CD4-positive, alpha-beta T cell treated with Interleukin-12 subunit alpha and Interleukin-12 subunit beta, for 1 hour (primary cell): ENCODE results near the gene ZNF609.
A peak's percentile ranks its signal among the peaks of the same experiment; 100 is the strongest.

Source experiments
- DNase-seq: peaks from one replicate; pipeline ENCODE4 v3.0.0-alpha.2; 2020

ZNF609 gene

GRCh38 chr15:64678126-64678819, 217.9 kb downstream of the ZNF609 start:
- no peak for DNase-seq

DNA sequence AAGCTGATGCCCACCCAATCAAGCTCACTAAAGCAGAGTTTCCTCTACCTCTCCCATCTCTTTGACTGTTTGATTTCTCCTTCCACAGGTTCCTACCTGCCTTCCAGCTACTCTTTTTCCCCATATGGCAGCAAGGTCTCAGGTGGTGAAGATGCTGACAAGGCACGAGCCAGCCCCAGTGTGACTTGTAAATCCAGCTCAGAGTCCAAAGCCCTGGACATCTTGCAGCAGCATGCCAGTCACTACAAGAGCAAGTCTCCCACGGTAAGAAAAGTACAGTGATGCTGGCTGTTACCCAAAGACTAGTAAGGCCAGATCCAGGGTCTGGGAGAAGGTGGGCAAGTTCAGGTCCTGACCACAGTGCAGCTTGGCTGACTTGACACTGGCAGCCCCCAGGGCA, 219.7 kb downstream of the ZNF609 start:
- DNase-seq: no peak

- DNase-seq: peak; percentile 17
Measured at GRCh38 chr15:64681424-64682024, 221.1 kb downstream of the ZNF609 start.

GRCh38 chr15:64682255-64682654, 221.9 kb downstream of the ZNF609 start:
- DNase-seq: no peak

GRCh38 chr15:64683378-64683777, 223.0 kb downstream of the ZNF609 start:
- DNase-seq: no peak

DNA sequence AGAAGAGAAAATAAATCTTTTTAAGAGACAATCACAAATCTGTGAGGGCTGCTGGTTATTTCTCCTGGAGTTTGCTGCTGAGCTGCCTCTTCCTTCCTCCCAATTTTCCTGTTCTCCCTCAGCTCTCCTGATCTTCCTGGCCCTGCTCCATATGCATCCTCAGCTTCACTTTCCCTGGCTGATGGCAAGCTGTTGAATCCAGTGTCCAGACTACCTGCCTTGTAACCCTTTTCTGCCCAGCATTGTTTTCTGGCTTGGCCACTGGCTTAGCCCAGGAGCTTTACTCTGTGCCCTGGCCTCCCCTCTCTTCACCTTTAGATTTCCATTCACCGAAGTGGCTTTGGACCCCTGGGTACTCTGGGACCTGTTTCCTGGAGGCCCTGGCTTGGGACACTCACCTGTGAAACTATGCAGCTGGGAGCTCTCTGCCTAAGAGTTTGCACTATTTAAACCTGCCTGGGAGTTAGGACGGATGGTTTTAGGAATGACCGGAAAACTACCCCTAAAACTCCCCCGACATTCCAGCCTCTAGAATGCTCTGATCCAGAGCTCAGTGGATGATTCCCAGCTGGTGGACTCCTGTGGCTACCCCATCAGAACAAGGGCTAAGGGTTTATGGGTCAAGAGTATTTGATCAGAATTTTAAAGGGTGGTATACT, 225.0 kb downstream of the ZNF609 start:
- no peak for DNase-seq

DNA sequence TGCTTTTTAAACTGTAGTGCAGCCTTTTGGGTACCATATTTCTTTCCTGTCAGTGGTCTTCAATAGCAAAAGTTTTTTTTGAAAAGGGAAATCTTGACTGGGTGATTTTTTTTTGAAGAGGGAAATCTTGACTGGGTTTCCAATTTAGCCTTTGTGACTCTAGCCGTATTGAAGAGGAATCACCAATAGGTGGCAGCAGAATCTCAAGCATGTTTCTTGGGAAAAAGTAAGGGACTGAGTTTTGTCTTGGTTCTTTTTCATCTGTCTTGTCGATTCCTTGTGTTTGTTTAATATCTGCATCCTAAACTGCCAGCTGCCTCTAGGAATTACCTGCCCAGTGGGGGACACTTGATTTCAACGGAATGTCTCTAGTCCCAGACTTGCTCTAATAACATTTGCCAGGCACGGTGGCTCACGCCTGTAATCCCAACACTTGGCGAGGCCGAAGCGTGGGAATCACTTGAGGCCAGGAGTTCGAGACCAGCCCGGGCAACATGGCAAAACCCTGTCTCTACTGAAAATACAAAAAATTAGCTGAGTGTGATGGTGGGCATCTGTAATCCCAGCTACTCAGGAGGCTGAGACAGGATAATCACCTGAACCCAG, 225.9 kb downstream of the ZNF609 start:
- peak; percentile 56 for DNase-seq

- DNase-seq: no peak
Measured at GRCh38 chr15:64687172-64687571, 226.8 kb downstream of the ZNF609 start.

- no peak for DNase-seq
Measured at GRCh38 chr15:64687688-64688087, 227.3 kb downstream of the ZNF609 start.

GRCh38 chr15:64688770-64689169, 228.4 kb downstream of the ZNF609 start:
- no peak for DNase-seq

DNA sequence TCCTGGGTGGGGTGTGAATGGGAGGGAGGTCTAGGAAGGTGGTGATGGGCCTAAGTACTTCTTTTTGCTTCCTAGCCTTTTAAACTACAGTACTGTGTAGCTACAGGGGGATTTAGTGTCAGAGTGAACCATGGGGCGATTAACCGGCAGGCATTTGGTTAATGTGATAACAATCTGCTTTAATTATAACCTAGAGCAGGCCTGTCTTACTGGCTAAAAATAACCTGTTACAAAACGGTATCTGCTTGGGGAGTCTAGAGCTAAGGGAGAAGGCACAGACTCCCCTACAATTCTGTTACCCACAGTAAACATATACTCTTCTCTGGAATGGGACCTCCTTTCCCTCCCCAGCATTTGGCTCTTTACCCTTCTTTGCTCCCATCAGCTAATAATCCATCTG, 229.6 kb downstream of the ZNF609 start:
- DNase-seq: no peak

DNA sequence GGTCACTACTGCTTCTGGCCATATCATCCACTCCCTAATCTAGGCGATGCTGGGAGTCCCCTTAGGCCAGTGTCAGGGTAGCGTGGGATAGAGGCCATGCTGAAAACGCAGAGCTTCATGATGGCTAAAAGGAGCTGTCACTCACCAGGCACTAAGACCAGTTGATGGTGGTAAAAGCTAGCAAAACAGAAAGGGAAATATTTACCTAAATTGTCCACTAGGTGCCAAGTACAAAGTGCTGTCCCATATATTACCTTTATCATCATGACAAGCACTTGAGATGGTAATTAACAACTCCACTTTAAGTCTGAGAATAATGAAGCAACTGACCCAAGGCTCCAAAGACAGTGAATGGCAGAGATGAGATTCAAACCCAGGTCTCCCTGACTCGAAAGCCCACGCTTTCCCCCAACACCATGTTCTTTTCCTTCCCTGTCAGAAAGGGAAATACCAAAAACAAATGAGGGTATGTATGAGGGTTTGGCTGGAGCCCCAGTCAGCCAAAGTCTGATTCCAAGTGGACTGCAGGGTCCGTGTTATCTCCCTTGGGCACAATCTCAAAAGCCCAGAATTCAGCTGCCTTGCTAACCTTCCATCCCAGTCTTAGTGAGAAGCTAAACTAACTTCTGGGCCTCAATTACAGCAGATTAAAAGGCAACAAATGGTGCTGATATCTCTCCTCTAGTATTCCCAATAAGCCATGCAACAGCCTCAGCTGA, 230.4 kb downstream of the ZNF609 start:
- DNase-seq: no peak

- DNase-seq: no peak
Measured at GRCh38 chr15:64691896-64692565, 231.7 kb downstream of the ZNF609 start.

- no peak for DNase-seq
Measured at GRCh38 chr15:64693134-64693533, 232.8 kb downstream of the ZNF609 start.

- DNase-seq: no peak
Measured at GRCh38 chr15:64694816-64695215, 234.4 kb downstream of the ZNF609 start.

DNA sequence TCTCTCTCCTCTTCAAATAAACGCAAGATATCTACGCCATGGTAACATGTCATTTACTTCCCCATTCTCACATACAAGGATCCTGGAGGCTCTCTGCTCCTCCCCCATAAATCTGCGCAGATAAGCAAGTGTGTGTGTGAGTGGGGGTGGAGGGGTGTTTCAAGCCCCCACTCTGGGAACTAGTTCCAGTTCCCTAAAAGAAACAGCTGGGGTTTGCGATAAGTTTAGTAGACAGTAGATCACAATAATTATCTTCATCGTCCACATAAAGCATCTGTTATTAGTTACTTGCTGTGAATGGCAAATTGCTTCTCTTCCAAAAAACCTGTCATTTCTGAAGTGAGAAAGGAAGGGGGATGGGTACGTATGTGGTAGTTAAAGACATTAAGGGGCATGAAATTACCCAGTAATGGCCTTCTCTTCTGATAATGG, 235.2 kb downstream of the ZNF609 start:
- no peak for DNase-seq

- no peak for DNase-seq
Measured at GRCh38 chr15:64696481-64696880, 236.1 kb downstream of the ZNF609 start.

GRCh38 chr15:64697911-64698369, 237.6 kb downstream of the ZNF609 start:
- no peak for DNase-seq

DNA sequence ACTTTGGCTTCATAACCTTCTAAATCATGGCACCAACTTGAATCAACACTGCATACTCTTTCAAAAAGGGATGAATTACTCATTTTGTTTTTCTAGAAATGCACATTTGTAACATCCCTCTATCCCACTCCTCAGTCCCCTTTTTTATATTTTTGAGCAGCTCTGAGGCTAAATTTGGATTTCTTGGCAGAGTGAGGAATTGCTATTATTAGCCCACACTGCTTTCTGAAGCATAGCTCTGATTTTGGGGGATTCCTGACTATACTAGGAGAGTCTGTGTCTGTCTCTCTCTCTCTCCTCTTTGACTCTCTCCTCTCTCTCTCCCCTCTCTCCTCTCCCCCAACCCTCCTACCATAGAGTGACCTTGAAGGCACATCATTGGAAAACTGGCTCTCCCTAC, 238.4 kb downstream of the ZNF609 start:
- no peak for DNase-seq

DNA sequence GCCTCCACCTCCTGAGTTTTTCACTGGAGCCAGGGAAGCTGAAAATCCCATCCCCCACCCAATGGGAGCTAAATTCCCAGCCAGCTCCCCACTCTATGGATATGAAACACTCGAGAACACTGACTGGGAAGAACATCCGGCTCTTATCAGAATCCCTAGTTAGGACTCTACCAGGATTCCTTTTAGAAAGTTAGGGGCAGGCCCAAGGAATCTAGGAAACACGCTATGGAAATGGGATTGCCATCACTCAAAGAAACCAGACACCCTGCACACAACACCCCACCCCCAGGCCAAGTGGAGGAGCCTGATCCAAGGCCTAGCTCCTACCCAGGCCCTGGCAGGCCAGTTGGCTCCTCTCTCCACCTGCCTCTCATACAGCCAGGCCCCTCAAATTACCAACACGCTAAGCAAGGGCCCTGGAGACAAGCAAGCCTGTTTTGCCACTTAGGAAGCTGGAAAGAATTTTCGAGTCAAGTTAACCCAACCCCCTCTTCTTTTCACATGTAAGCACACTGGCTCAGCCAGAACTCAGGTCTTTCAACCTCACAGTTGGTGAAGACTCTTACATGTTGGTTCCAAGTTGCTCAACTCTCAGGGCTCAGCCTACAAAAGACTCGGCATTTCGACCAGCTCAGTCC, 239.5 kb downstream of the ZNF609 start:
- DNase-seq: no peak

DNA sequence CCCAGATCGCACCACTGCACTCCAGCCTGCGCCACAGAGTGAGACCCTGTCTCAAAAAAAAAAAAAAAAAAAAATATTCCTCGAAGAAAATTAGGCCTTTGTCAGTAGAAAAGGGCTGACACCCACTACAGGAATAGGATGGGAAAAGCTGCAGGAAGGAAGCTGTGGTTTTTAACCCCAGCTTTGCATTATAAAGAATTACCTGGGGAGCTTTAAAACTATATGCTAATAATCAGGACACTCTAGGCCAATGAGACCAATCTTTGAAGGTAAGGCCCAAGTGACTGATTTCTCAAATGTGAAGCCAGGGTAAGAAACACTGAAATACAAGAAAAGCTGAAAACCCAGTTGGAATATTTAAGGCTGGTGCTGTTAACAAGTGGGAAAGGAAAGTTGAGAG, 240.7 kb downstream of the ZNF609 start:
- no peak for DNase-seq
